K562 (cell line): ENCODE results near the gene VRK2. TPM values are rescaled to one million over a fixed set of nuclear protein-coding genes. Genes with fewer than 3 reads are reported as not detected.

Experiments
- CCNT2 ChIP-seq: IDR thresholded peaks from 2 replicates; pipeline ENCODE4 v1.6.1; 2011; ENCODE audit warnings: borderline replicate concordance, low read depth, mild to moderate bottlenecking, moderate library complexity, mixed read lengths, low read length; ENCODE audit not compliant: insufficient read length; ENCODE audit errors: extremely low read depth
- HDAC6 ChIP-seq: IDR thresholded peaks from 2 replicates; pipeline ENCODE4 v1.6.1; 2012; ENCODE audit warnings: low read depth, mild to moderate bottlenecking, control low read depth, inconsistent platforms, low read length, moderate library complexity
- JUNB ChIP-seq: fragments of 450-650 bp; formaldehyde crosslinking; conservative IDR thresholded peaks from 2 replicates; pipeline ENCODE4 v1.4.0; 2020; ENCODE audit warnings: mild to moderate bottlenecking
- JUND ChIP-seq, 2 experiments: IDR thresholded peaks; 2 replicates in 1 of 2; 3 replicates in 1 of 2; pipeline ENCODE4 v1.6.1; 2011; ENCODE audit warnings: borderline replicate concordance in 2 of 2, low read depth in 2 of 2, low read length in 2 of 2, improper control_type of control experiment in 1 of 2, missing biosample characterization in 1 of 2, missing genetic modification characterization in 1 of 2, missing genetic modification reagents in 1 of 2
- MAFF ChIP-seq: IDR thresholded peaks from 2 replicates; pipeline ENCODE4 v1.6.1; 2012; ENCODE audit warnings: low read length, improper control_type of control experiment
- NFE2L1 ChIP-seq: fragments of 450-650 bp; IDR thresholded peaks from 2 replicates; pipeline ENCODE4 v1.6.1; 2016; ENCODE audit warnings: missing genetic modification characterization, low read depth, mild to moderate bottlenecking, missing compliant biosample characterization, moderate library complexity, borderline replicate concordance
- POLR2AphosphoS2 ChIP-seq: IDR thresholded peaks from 2 replicates; pipeline ENCODE4 v1.6.1; 2012; ENCODE audit warnings: low read length, improper control_type of control experiment
- PRMT5 ChIP-seq: sonication (generic); formaldehyde crosslinking; IDR thresholded peaks from 2 replicates; pipeline ENCODE4 v1.5.0; 2020; ENCODE audit warnings: missing genetic modification reagents
- RBM25 ChIP-seq: fragments of 200-400 bp; formaldehyde crosslinking; IDR thresholded peaks from 2 replicates; pipeline ENCODE4 v1.6.1; 2018; ENCODE audit warnings: low read length, low read depth, moderate library complexity; ENCODE audit not compliant: severe bottlenecking
- RFX7 ChIP-seq: fragments of 250-450 bp; sonication (Bioruptor Pico); IDR thresholded peaks from 2 replicates; pipeline ENCODE4 v1.5.1; 2021; ENCODE audit warnings: mild to moderate bottlenecking
- SETDB1 ChIP-seq: IDR thresholded peaks from one replicate; pipeline ENCODE4 v1.6.1; 2012; ENCODE audit warnings: low read length, control low read depth, inconsistent platforms
- TAF7 ChIP-seq: fragments of 450-650 bp; IDR thresholded peaks from 2 replicates; pipeline ENCODE4 v1.6.1; 2016; ENCODE audit warnings: missing genetic modification characterization, missing compliant biosample characterization
- ZNF224 ChIP-seq: sonication (generic); formaldehyde crosslinking; IDR thresholded peaks from 2 replicates; pipeline ENCODE4 v1.8.0; 2022; ENCODE audit warnings: mild to moderate bottlenecking, missing genetic modification reagents
- ZNF263 ChIP-seq: sonication (generic); formaldehyde crosslinking; IDR thresholded peaks from 2 replicates; pipeline ENCODE4 v1.8.0; 2022; ENCODE audit warnings: mild to moderate bottlenecking, missing genetic modification reagents, borderline replicate concordance
- ZNF830 ChIP-seq: fragments of 250-450 bp; sonication (Bioruptor Pico); IDR thresholded peaks from 2 replicates; pipeline ENCODE4 v1.5.0; 2021; ENCODE audit warnings: mild to moderate bottlenecking
- polyA plus RNA-seq, 8 experiments: library from polyadenylated mRNA; depleted of rRNA in 4 of 8; stranded (reverse) in 5 of 8; unstranded in 3 of 8; fragments of >200 nt; fragmentation: Nextera tagmentation in 2 of 8; fragmentation: Illumina TruSeq in 1 of 8; extraction: Ambion mirVana in 2 of 8; extraction: Trizol in 1 of 8; gene quantifications; 2 replicates each; pipeline versions ENCODE4 v1.2.1 to v1.2.3, GENCODE V29; 2011 to 2014; ENCODE audit warnings: inconsistent platforms in 1 of 8, missing spikeins in 1 of 8
- total RNA-seq, 7 experiments: library from RNA; depleted of rRNA in 6 of 7; stranded (reverse); fragments of >200 nt in 6 of 7; fragmentation: Illumina TruSeq in 2 of 7; extraction: Trizol in 2 of 7; gene quantifications; 2 replicates each; pipeline versions ENCODE4 v1.2.1 to v1.2.3, GENCODE V29; 2011 to 2021; ENCODE audit warnings: low replicate concordance in 1 of 7
- TF ChIP-seq, protein P1 (sequence below): fragments of 450-650 bp; formaldehyde crosslinking; IDR thresholded peaks from 2 replicates; pipeline ENCODE4 v1.4.0; 2022; ENCODE audit warnings: missing genetic modification characterization
- TF ChIP-seq, protein P2 (sequence below): IDR thresholded peaks from 3 replicates; pipeline ENCODE4 v1.6.1; 2011; ENCODE audit warnings: borderline replicate concordance, mild to moderate bottlenecking; ENCODE audit not compliant: insufficient read length, insufficient read depth
- TF ChIP-seq, protein P3 (sequence below): fragments of 250-450 bp; sonication (Bioruptor Pico); IDR thresholded peaks from 2 replicates; pipeline ENCODE4 v1.4.0; 2020; ENCODE audit warnings: mild to moderate bottlenecking, moderate library complexity
- TF ChIP-seq, protein P4 (sequence below): fragments of 250-450 bp; sonication (Bioruptor Pico); IDR thresholded peaks from 2 replicates; pipeline ENCODE4 v1.8.0; 2021; ENCODE audit warnings: borderline replicate concordance, mild to moderate bottlenecking, moderate library complexity; ENCODE audit not compliant: poor library complexity, severe bottlenecking
- TF ChIP-seq, protein P5 (sequence below): fragments of 150-350 bp; conservative IDR thresholded peaks from 2 replicates; pipeline ENCODE4 v1.6.1; 2014; ENCODE audit warnings: low read length

The VRK2 gene
- total and polyA plus RNA-seq, 9 of the 15 experiments (the other 6 are each of a cell fraction or from before 2014, with no cell fraction given), result 22.6 to 49.2 (median 36.2) TPM

DNA sequence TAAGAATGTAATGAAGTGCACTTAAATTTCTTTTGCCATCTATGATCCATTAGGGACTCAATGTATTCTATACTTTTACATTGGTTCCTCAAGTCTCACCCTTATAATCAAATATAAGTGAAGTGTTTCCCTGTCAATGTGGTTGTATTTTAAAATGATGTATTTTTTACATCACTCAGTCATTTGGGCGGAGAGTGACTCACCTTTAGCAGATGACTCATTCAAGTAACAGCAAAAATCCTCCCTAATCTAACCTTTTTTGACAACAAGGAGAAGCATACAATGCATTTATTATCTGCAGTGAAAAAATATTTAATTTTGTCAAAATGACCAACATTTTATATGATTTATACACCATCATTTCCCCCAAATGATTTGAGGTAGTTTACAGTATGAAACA, 100.1 kb downstream of the VRK2 start (continued):
- TF ChIP-seq ZNF263 (CRISPR knock-in tag), result no peak
- TF ChIP-seq ZNF830 (CRISPR knock-in tag), result no peak
- TF ChIP-seq, protein P1, sequence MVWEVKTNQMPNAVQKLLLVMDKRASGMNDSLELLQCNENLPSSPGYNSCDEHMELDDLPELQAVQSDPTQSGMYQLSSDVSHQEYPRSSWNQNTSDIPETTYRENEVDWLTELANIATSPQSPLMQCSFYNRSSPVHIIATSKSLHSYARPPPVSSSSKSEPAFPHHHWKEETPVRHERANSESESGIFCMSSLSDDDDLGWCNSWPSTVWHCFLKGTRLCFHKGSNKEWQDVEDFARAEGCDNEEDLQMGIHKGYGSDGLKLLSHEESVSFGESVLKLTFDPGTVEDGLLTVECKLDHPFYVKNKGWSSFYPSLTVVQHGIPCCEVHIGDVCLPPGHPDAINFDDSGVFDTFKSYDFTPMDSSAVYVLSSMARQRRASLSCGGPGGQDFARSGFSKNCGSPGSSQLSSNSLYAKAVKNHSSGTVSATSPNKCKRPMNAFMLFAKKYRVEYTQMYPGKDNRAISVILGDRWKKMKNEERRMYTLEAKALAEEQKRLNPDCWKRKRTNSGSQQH, result no peak
- TF ChIP-seq, protein P2, sequence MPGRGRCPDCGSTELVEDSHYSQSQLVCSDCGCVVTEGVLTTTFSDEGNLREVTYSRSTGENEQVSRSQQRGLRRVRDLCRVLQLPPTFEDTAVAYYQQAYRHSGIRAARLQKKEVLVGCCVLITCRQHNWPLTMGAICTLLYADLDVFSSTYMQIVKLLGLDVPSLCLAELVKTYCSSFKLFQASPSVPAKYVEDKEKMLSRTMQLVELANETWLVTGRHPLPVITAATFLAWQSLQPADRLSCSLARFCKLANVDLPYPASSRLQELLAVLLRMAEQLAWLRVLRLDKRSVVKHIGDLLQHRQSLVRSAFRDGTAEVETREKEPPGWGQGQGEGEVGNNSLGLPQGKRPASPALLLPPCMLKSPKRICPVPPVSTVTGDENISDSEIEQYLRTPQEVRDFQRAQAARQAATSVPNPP, result no peak
- TF ChIP-seq POLR2AphosphoS2, result no peak
- TF ChIP-seq, protein P3, sequence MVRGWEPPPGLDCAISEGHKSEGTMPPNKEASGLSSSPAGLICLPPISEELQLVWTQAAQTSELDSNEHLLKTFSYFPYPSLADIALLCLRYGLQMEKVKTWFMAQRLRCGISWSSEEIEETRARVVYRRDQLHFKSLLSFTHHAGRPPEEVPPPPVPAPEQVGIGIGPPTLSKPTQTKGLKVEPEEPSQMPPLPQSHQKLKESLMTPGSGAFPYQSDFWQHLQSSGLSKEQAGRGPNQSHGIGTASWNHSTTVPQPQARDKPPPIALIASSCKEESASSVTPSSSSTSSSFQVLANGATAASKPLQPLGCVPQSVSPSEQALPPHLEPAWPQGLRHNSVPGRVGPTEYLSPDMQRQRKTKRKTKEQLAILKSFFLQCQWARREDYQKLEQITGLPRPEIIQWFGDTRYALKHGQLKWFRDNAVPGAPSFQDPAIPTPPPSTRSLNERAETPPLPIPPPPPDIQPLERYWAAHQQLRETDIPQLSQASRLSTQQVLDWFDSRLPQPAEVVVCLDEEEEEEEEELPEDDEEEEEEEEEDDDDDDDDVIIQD (CRISPR knock-in tag), result no peak
- no peak for TF ChIP-seq RBM25
- TF ChIP-seq HDAC6, result no peak
- TF ChIP-seq JUND (IDR thresholded peaks at IDR 0.05; ENCODE audit: borderline replicate concordance, low read depth, low read length), result peak; percentile 83
- peak; percentile 84 for TF ChIP-seq JUND (tag; IDR thresholded peaks at IDR 0.05; ENCODE audit: borderline replicate concordance, low read depth, low read length)
- TF ChIP-seq JUNB (CRISPR knock-in tag), result peak; percentile 62; the same call in 1 of the 2 replicates
- no peak for TF ChIP-seq PRMT5 (CRISPR knock-in tag)
- no peak for TF ChIP-seq RFX7 (CRISPR knock-in tag)
- TF ChIP-seq, protein P4, sequence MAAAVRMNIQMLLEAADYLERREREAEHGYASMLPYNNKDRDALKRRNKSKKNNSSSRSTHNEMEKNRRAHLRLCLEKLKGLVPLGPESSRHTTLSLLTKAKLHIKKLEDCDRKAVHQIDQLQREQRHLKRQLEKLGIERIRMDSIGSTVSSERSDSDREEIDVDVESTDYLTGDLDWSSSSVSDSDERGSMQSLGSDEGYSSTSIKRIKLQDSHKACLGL (CRISPR knock-in tag), result no peak
- TF ChIP-seq MAFF, result no peak
- TF ChIP-seq CCNT2, result no peak
- no peak for TF ChIP-seq TAF7 (tag)
- TF ChIP-seq NFE2L1 (tag), result no peak
- TF ChIP-seq, protein P5, sequence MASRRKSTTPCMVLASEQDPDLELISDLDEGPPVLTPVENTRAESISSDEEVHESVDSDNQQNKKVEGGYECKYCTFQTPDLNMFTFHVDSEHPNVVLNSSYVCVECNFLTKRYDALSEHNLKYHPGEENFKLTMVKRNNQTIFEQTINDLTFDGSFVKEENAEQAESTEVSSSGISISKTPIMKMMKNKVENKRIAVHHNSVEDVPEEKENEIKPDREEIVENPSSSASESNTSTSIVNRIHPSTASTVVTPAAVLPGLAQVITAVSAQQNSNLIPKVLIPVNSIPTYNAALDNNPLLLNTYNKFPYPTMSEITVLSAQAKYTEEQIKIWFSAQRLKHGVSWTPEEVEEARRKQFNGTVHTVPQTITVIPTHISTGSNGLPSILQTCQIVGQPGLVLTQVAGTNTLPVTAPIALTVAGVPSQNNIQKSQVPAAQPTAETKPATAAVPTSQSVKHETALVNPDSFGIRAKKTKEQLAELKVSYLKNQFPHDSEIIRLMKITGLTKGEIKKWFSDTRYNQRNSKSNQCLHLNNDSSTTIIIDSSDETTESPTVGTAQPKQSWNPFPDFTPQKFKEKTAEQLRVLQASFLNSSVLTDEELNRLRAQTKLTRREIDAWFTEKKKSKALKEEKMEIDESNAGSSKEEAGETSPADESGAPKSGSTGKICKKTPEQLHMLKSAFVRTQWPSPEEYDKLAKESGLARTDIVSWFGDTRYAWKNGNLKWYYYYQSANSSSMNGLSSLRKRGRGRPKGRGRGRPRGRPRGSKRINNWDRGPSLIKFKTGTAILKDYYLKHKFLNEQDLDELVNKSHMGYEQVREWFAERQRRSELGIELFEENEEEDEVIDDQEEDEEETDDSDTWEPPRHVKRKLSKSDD, result no peak
- no peak for TF ChIP-seq ZNF224 (CRISPR knock-in tag)
- no peak for TF ChIP-seq SETDB1
